Measurements from ENCODE around the gene PACS2.

Gene PACS2

GRCh38 chr14:105388976-105389375 lies 74.4 kb downstream of the PACS2 start:
- H3K9me2 ChIP-seq (replicated peaks; ENCODE audit: low read depth, low read length): no peaks in the 10 kb centered on the region
- H3K4me1 ChIP-seq (ENCODE audit: insufficient read depth, low read length, poor library complexity, severe bottlenecking): peaks cover 19% of the 10 kb centered on the region
- H4K20me1 ChIP-seq (ENCODE audit: insufficient read depth, low read length, poor library complexity, severe bottlenecking): no peaks in the 10 kb centered on the region
- H3K4me2 ChIP-seq (ENCODE audit: low read depth, low read length, poor library complexity, severe bottlenecking): no peak overlapping the region
- H3K27me3 ChIP-seq (ENCODE audit: insufficient read depth, low read length, poor library complexity, severe bottlenecking): no peaks in the 10 kb centered on the region
- no peak overlapping the region for H3K4me3 ChIP-seq (ENCODE audit: low read length, poor library complexity, severe bottlenecking)
- TF ChIP-seq CTCF (conservative IDR thresholded peaks at IDR 0.05; ENCODE audit: low read length) (no peak), EZH2phosphoT487 (IDR thresholded peaks at IDR 0.05; ENCODE audit: borderline replicate concordance) (no peak)
- H3K36me3 ChIP-seq (ENCODE audit: insufficient read depth, low read length): peaks cover 5% of the 10 kb centered on the region; the same call in 1 of the 2 replicates
- H2AFZ ChIP-seq (ENCODE audit: low read length): no peak overlapping the region
- no peaks in the 10 kb centered on the region for H3K79me2 ChIP-seq (ENCODE audit: insufficient read depth, low read length)
- H3F3A ChIP-seq (ENCODE audit: low read depth): no peaks in the 10 kb centered on the region
- no peaks in the 10 kb centered on the region for H3K9me3 ChIP-seq (ENCODE audit: insufficient read depth, low read depth, low read length)
- H3K9ac ChIP-seq (ENCODE audit: low read depth, low read length, poor library complexity, severe bottlenecking): no peak overlapping the region

DNA sequence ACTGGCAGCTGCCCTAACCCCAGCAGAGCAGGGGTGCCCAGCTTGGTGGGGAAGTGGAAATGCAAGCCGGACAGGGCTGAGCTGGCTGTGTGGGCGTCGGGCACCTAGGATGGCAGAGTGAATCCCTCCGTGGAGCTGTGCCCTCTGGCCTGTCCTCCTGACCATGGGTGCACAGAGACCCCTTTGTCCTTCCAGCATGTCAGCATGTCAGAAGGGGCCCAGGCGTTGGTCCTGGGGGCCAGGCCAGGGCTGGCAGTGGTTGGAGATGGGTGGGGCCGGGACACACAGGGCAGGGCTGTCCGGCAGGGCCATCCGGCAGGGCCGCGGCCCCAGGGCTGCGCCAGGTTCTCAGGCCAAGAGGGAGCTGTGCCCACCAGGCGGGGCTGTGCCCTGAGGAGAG lies 75.0 kb downstream of the PACS2 start:
- Histone ChIP-seq H3K9ac (ENCODE audit: low read depth, low read length, poor library complexity, severe bottlenecking) (peak overlapping the region; percentile 62), H3K4me1 (ENCODE audit: insufficient read depth, low read length, poor library complexity, severe bottlenecking) (peaks cover 22% of the 10 kb centered on the region), H3K27me3 (ENCODE audit: insufficient read depth, low read length, poor library complexity, severe bottlenecking) (no peaks in the 10 kb centered on the region), H4K20me1 (ENCODE audit: insufficient read depth, low read length, poor library complexity, severe bottlenecking) (no peaks in the 10 kb centered on the region), H3K9me3 (ENCODE audit: insufficient read depth, low read depth, low read length) (no peaks in the 10 kb centered on the region), H3K4me3 (ENCODE audit: low read length, poor library complexity, severe bottlenecking) (no peak overlapping the region), H3K36me3 (ENCODE audit: insufficient read depth, low read length) (peaks cover 5% of the 10 kb centered on the region; the same call in 1 of the 2 replicates), H3K4me2 (ENCODE audit: low read depth, low read length, poor library complexity, severe bottlenecking) (peak overlapping the region; percentile 61), H3K79me2 (ENCODE audit: insufficient read depth, low read length) (no peaks in the 10 kb centered on the region), H3F3A (ENCODE audit: low read depth) (no peaks in the 10 kb centered on the region), H2AFZ (ENCODE audit: low read length) (no peak overlapping the region), H3K9me2 (replicated peaks; ENCODE audit: low read depth, low read length) (no peaks in the 10 kb centered on the region)
- TF ChIP-seq CTCF (conservative IDR thresholded peaks at IDR 0.05; ENCODE audit: low read length): no peak
- no peak for TF ChIP-seq EZH2phosphoT487 (IDR thresholded peaks at IDR 0.05; ENCODE audit: borderline replicate concordance)

GRCh38 chr14:105389976-105390848 lies 75.7 kb downstream of the PACS2 start:
- no peaks in the 10 kb centered on the region for H3K9me2 ChIP-seq (replicated peaks; ENCODE audit: low read depth, low read length)
- H3K9ac ChIP-seq (ENCODE audit: low read depth, low read length, poor library complexity, severe bottlenecking): peak overlapping the region; percentile 62
- no peaks in the 10 kb centered on the region for H3K27me3 ChIP-seq (ENCODE audit: insufficient read depth, low read length, poor library complexity, severe bottlenecking)
- peak overlapping the region; percentile 32 for H3K4me3 ChIP-seq (ENCODE audit: low read length, poor library complexity, severe bottlenecking)
- H3K9me3 ChIP-seq (ENCODE audit: insufficient read depth, low read depth, low read length): no peaks in the 10 kb centered on the region
- TF ChIP-seq CTCF (conservative IDR thresholded peaks at IDR 0.05; ENCODE audit: low read length): no peak
- no peak for TF ChIP-seq EZH2phosphoT487 (IDR thresholded peaks at IDR 0.05; ENCODE audit: borderline replicate concordance)
- H3K4me1 ChIP-seq (ENCODE audit: insufficient read depth, low read length, poor library complexity, severe bottlenecking): peaks cover 28% of the 10 kb centered on the region
- H2AFZ ChIP-seq (ENCODE audit: low read length): no peak overlapping the region
- H3F3A ChIP-seq (ENCODE audit: low read depth): no peaks in the 10 kb centered on the region
- H3K79me2 ChIP-seq (ENCODE audit: insufficient read depth, low read length): no peaks in the 10 kb centered on the region
- H3K36me3 ChIP-seq (ENCODE audit: insufficient read depth, low read length): no peaks in the 10 kb centered on the region
- no peaks in the 10 kb centered on the region for H4K20me1 ChIP-seq (ENCODE audit: insufficient read depth, low read length, poor library complexity, severe bottlenecking)
- peak overlapping the region; percentile 61 for H3K4me2 ChIP-seq (ENCODE audit: low read depth, low read length, poor library complexity, severe bottlenecking)
